ENCODE measurements around the gene CHEK2. TPM values are rescaled to one million over a fixed set of nuclear protein-coding genes. Genes with fewer than 3 reads are reported as not detected.

The CHEK2 gene
- total and polyA plus RNA-seq, 2 of the 4 experiments (the other 2 are of a cell fraction) = 9.9 to 16.1 TPM

Small RNAs within 50 kb of the gene (microRNA-seq; reads per million reads assigned to microRNA genes)
- gene RN7SL162P (ENCODE audit: insufficient read depth, insufficient read length) = not detected

Small RNAs within 50 kb of the gene (small RNA-seq; reads per million reads assigned to genes)
- gene RN7SL162P = 0 reads per million in 5 experiments

Other genes starting within 250 kb of the CHEK2 start
- gene TTC28, start 62.0 kb downstream of the CHEK2 start, total RNA-seq (2012; rRNA removed) = 9.4 and 13.3 TPM in 2 replicates
- gene TTC28, start 62.0 kb downstream of the CHEK2 start, polyA plus RNA-seq (2012; rRNA removed) = 5.6 TPM in 2 replicates
- gene HSCB, start 219 bp upstream of the CHEK2 start, total RNA-seq (2012; rRNA removed) = 5.4 and 9.4 TPM in 2 replicates
- gene HSCB, start 219 bp upstream of the CHEK2 start, polyA plus RNA-seq (2012; rRNA removed) = 13.2 and 13.4 TPM in 2 replicates
- 7.0 and 15.6 TPM in 2 replicates for gene CCDC117, start 30.9 kb upstream of the CHEK2 start, total RNA-seq (2012; rRNA removed)
- 4.2 and 5.9 TPM in 2 replicates for gene CCDC117, start 30.9 kb upstream of the CHEK2 start, polyA plus RNA-seq (2012; rRNA removed)
- 195 and 223 TPM in 2 replicates for gene XBP1, start 58.7 kb upstream of the CHEK2 start, total RNA-seq (2012; rRNA removed)
- gene XBP1, start 58.7 kb upstream of the CHEK2 start, polyA plus RNA-seq (2012; rRNA removed) = 93.8 and 95.0 TPM in 2 replicates
- 1.4 TPM in 2 replicates for gene ZNRF3, start 141.8 kb upstream of the CHEK2 start, total RNA-seq (2012; rRNA removed)
- 2.4 and 3.3 TPM in 2 replicates for gene ZNRF3, start 141.8 kb upstream of the CHEK2 start, polyA plus RNA-seq (2012; rRNA removed)